ENCODE results near the gene DDX23.
"Not testable (repeated sequence)": the region's sequence is repeated elsewhere in the genome, so short reads cannot be mapped to it uniquely, and the experiment has no call there.

Gene DDX23

DNA sequence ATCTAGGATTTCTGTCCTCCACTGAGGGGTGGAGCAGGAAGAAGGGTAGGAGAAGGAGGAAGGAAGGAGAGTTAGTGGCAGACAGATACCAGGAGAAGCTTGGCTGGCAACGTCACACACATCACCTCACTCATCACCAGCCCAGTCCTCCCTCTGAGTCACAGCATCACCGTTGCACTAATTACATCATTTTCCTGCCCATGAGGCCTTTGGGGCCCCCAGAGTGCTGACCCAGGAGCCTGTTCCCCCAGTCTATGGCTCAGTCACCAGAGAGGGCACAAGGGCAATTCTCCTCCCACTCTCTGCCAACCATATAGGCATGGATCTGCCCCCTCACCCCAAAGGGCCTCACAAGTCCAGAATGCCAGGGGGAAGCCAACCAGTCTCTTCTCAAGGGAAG lies 9.1 kb upstream of the DDX23 start:
- no peak for DNase-seq

DNA sequence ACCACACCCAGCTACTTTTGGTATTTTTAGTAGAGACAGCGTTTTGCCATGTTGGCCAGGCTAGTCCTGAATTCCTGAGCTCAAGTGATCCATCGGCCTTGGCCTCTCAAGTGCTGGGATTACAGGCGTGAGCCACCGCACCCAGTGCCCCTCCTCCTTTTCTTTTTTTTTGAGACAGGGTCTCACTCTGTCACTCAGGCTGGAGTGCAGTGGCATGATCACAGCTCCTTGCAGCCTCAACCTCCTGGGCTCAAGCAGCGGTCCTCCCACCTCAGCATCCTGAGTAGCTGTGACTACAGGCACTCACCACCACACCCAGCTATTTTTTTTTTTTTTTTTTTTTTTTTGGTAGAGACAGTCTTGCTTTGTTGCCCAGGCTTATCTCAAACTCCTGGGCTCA lies 8.3 kb upstream of the DDX23 start:
- DNase-seq, result not testable (repeated sequence)

GRCh38 chr12:48859607-48860006 lies 7.6 kb upstream of the DDX23 start:
- no peak for DNase-seq

GRCh38 chr12:48858043-48858442 lies 6.1 kb upstream of the DDX23 start:
- DNase-seq, result no peak

DNA sequence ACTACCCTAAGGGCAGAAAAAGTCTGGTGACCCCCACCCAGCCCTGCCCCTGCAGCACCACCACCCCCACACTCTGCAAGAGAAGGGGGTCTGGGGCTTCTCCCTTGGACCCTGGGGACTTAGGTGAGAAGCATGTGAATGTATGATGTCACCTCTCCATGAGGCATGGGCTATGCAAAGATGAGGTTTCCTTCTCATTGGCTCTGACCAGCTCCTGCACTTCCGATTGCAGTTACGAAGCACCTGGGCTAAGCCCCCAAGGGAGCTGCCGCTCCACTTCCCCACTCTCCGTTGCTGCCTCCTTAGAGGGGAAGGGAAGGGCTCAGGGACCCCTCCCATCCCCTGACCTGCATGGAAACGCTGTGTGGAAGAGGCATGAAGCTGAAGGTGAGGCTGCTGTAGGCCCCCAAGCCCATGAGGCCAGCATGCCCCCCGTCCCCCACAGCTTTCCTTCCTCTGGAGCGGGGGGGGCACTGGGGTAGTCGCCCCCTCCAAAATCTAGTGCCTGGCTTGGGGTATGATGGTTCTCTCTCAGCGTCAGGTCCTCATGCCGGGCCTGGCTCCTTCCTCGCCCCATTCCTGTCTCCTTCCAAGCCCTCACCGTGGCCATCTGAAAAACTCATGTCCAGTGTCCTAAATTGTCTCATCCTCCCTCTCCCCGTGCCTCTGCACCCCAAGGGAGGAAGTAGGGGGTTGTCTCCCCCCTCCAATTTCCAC lies 5.5 kb upstream of the DDX23 start:
- no peak for DNase-seq

- DNase-seq, result no peak
Observed at GRCh38 chr12:48856379-48856778, 4.4 kb upstream of the DDX23 start.

- DNase-seq, result not testable (repeated sequence)
Observed at GRCh38 chr12:48854932-48855331, 3.0 kb upstream of the DDX23 start.

- no peak for DNase-seq
Observed at GRCh38 chr12:48854488-48854887, 2.5 kb upstream of the DDX23 start.

- DNase-seq, result peak; percentile 91
Observed at GRCh38 chr12:48852734-48853688, 1.0 kb upstream of the DDX23 start.

GRCh38 chr12:48842021-48842420 lies 9.9 kb downstream of the DDX23 start:
- DNase-seq, result not testable (repeated sequence)

DNA sequence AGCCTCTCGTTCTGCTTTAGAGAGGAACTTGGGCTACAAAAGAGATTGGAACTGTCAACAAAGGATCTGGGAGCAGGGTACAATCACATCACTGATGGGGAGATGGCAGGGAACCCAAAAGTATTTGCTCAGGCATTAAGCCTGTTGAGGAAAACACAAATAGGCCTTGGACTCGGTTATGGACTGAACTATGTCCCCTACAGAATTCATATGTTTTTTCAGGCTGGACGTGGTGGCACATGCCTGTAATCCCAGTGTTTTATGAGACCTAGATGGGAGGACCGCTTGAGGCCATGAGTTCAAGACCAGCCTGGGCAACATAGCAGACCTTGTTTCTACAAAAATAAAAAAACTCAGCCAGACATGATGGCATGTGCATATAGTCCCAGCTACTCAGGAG lies 13.9 kb downstream of the DDX23 start:
- DNase-seq, result no peak

GRCh38 chr12:48832321-48833060 lies 19.5 kb downstream of the DDX23 start:
- no peak for DNase-seq

GRCh38 chr12:48831257-48831656 lies 20.7 kb downstream of the DDX23 start:
- no peak for DNase-seq

GRCh38 chr12:48828841-48829575 lies 23.0 kb downstream of the DDX23 start:
- no peak for DNase-seq

DNA sequence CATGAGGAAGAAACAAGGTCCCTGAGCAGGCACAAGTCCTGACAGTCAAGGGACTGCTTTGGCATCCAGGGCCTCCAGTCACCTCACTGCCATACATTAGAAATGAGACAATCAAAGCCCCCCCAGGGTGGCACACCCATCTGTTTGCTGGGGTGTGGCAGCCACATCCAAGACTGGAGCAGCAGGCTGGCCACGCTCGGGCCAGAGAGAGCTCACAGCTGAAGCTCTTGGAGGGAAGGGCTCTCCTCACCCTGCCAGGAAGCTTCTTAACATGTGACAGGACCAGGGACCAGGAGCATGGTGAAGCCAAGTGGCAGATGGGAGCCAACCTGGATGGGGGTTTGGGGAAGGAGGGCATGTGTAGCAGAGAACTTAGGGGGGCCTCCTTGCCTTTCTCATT lies 23.7 kb downstream of the DDX23 start:
- no peak for DNase-seq

DNA sequence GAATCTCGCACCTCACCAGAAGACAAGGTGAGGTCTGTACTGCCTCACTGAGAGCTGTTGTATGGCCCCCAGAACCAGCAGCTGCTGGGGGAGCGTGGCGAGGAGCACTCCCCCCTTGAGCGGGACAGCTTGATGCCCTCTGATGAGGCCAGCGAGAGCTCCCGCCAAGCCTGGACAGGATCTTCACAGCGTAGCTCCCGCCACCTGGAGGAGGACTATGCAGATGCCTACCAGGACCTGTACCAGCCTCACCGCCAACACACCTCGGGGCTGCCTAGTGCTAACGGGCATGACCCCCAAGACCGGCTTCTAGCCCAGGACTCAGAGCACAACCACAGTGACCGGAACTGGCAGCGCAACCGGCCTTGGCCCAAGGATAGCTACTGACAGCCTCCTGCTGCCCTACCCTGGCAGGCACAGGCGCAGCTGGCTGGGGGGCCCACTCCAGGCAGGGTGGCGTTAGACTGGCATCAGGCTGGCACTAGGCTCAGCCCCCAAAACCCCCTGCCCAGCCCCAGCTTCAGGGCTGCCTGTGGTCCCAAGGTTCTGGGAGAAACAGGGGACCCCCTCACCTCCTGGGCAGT lies 24.4 kb downstream of the DDX23 start:
- DNase-seq, result no peak

DNA sequence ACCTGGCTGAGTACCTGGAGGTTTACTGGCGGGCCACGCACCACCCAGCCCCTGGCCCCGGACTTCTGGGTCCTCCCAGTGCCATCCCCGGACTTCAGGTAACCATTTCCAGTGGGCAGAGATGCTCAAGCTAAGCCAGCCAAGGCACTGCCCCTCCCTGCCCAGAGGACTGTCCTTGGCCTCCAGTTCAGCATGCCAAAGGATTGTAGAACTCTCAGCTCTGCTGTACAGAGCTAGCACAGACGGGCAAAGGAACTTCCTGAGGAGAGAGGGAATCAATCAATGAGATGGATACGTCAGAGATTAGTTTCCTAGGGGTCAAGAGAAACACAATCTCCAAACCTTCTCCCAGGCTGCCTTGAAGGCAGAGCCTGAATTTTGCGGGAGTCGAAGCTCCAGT lies 24.9 kb downstream of the DDX23 start:
- no peak for DNase-seq

DNA sequence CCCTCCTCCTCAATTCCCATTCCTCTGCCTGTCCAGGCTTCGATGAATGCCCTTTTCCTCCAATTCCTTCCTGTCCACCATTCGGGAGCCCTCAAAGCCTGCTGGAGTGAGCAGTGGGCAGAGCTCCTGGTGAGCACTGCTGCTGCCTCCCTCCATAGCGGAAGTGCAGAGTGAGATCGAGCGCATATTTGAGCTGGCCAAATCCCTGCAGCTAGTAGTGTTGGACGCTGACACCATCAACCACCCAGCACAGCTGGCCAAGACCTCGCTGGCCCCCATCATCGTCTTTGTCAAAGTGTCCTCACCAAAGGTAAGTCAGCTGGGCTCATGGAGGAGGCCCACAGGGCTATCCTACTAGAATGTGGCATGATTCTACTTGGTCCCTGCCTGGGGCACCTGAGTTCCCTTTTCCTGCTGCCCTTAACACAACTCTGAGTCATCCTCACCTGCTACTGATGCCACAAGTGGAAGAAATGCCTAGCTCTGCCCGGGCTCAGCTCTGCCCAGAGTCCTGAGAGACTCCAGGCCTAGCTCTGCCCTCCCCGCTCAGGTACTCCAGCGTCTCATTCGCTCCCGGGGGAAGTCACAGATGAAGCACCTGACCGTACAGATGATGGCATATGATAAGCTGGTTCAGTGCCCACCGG lies 25.6 kb downstream of the DDX23 start:
- no peak for DNase-seq

- DNase-seq, result no peak
Observed at GRCh38 chr12:48824905-48825304, 27.1 kb downstream of the DDX23 start.

GRCh38 chr12:48824112-48824511 lies 27.9 kb downstream of the DDX23 start:
- DNase-seq, result no peak

GRCh38 chr12:48823281-48823680 lies 28.7 kb downstream of the DDX23 start:
- no peak for DNase-seq

GRCh38 chr12:48822711-48823110 lies 29.3 kb downstream of the DDX23 start:
- no peak for DNase-seq
